ENCODE data around the gene PARP15.
A peak's percentile ranks its signal among the peaks of the same experiment; 100 is the strongest.
"Not testable (repeated sequence)": the region's sequence is repeated elsewhere in the genome, so short reads cannot be mapped to it uniquely, and the experiment has no call there.

Gene PARP15

GRCh38 chr3:122577409-122578031 lies at the start of gene PARP15:
PARP15 (plus strand) TSS chr3:122577650; CDS start chr3:122577668, 18 bp downstream.
- DNase-seq (ENCODE audit: low read depth in 2 of 2): peak in 1 of 2 donors; percentile 30

DNA sequence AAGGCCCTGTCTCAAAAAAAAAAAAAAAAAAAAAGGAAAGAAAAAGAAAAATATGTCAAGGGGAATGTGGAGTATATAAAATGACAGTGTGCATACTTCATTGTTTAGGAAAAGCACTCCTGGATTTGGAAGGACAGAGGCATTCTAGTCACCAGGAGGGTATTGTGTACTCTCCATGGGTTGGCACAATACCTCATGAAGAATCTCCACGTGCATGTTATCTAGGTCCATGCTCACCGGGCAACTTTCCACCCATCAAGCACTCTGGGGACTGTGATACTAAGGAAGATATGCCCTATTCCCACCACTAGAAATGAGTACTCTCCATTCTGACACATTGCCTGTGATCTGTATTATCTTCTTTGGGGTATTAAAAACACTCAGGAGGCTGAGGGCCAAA lies 47.3 kb upstream of the PARP15 start:
- no peak for DNase-seq (ENCODE audit: low read depth in 2 of 2)

GRCh38 chr3:122533480-122533879 lies 44.0 kb upstream of the PARP15 start:
- DNase-seq (ENCODE audit: low read depth in 2 of 2): no peak

DNA sequence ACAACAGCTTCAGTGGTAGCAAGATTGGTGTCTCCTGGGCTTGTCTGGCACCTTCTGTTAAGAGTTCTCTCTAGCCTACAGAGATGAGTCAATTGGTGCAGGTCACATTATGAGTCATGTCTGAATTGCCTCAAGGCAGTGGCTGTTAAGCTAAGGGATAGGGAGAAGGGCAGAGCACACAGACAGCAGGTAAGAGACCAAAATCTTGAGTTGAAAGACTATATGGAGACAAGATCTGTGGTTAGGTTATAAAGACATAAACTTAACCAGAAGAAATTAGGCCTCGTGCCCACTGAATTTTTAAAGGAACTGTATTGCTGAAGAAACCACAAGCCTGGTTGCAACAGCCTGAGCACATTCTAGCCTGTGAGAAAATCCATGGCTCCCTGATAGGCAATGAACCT lies 43.5 kb upstream of the PARP15 start:
- peak; percentile 25 to 45 for DNase-seq (ENCODE audit: low read depth in 2 of 2)

- DNase-seq (ENCODE audit: low read depth in 2 of 2): no peak
These were observed 41.4 kb upstream of the PARP15 start for GRCh38 chr3:122535964-122536631.

- DNase-seq (ENCODE audit: low read depth in 2 of 2): no peak
These were observed 40.8 kb upstream of the PARP15 start for GRCh38 chr3:122536632-122537001.

- no peak for DNase-seq (ENCODE audit: low read depth in 2 of 2)
These were observed 38.4 kb upstream of the PARP15 start for GRCh38 chr3:122538956-122539490.

GRCh38 chr3:122546151-122546550 lies 31.3 kb upstream of the PARP15 start:
- DNase-seq (ENCODE audit: low read depth in 2 of 2): no peak

GRCh38 chr3:122548076-122548475 lies 29.4 kb upstream of the PARP15 start:
- DNase-seq (ENCODE audit: low read depth in 2 of 2): no peak

DNA sequence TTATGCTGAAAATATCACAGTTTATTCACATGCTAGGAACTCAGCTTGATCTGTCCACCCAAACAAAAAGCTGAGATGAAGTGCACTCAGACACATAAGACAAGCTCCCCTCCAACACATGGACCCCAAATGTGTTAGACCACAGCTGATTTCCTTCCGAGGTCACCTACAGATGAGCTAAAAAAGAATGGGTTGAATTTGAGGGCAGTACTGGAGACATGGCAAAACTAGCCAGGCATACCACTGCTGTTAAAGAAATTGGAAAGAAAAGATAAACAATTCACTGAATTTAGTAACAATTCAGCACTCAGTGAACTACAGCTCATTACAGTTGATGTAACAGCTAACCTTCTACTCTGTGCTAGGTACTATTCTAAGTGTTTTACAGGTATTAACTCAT lies 28.8 kb upstream of the PARP15 start:
- no peak for DNase-seq (ENCODE audit: low read depth in 2 of 2)

- DNase-seq (ENCODE audit: low read depth in 2 of 2): no peak
These were observed 24.3 kb upstream of the PARP15 start for GRCh38 chr3:122553171-122553570.

DNA sequence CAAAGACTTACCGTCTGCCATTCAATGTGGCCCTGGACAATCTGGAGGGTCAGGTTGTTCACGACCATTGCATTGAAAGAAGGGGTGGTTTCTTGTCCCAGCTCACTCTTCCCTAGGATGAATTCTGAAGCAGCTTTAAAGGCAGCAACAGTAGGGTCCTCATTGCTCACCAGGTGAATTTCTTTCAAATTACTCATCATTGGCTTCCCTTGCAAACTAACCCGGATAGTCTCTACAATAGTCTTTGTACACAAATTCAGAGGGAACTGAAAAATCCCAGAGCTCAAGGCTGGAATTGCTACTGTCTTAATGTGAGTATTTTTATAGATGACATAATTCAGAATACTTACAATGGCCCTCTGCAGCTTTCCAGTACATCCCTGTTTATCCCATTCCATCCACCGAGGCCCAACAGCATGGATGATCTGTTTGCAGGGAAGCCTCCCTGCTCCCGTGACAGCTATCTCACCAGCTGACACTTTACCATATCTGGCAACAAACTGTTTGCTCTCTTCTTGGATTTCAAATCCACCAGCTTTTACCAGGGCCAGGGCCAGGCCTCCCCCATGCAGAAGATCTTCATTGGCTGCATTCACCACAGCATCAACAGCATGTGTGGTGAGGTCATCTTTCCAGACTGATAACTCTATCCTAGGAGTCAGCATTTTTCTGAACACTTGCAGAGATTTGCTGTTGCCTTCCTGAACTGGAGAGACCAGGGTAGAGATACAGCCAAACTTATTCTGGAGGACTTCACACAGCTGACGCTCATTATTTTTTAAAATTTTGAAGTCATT lies 22.0 kb upstream of the PARP15 start:
- DNase-seq (ENCODE audit: low read depth in 2 of 2): no peak

DNA sequence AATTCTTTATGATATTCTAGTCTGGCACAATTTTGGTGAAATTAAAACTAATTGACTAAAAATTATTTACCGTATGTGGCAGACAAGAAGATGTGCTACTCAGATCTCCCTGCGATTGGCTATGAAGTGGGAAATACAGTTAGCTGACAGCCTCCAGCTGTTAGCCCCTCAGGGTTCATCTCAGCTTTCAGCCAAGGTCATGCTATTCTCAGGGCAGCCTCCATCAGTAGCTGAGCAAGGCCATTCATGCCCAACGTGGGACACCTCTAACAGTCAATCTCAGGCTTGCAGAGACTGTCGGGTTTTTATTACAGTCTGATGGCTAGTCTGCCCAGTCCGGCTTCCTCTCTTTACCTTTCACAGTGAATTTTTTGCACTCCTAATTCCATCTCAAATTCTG lies 20.1 kb upstream of the PARP15 start:
- no peak for DNase-seq (ENCODE audit: low read depth in 2 of 2)

GRCh38 chr3:122558605-122559004 lies 18.8 kb upstream of the PARP15 start:
- no peak for DNase-seq (ENCODE audit: low read depth in 2 of 2)

- no peak for DNase-seq (ENCODE audit: low read depth in 2 of 2)
These were observed 17.5 kb upstream of the PARP15 start for GRCh38 chr3:122559906-122560305.

DNA sequence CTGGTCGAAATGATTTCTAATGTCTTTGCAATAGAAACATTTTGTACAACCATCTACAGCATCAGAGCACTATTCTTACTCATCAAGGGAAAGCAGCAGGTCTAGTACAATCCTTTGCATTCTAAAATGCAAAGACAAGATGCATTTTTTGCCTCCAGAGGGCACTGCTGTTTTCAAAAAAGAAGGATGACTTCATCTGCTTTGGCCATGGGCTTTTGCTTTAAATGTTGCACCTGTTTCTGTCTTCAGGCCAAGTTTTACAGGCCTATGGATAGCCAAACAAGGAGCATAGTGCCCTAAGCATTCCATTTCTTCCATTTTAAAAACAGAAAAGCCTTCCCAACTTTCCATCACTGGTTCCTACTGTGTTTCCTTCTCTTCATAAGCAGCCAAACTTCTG lies 16.8 kb upstream of the PARP15 start:
- DNase-seq (ENCODE audit: low read depth in 2 of 2): no peak

GRCh38 chr3:122562923-122563716 lies 14.3 kb upstream of the PARP15 start:
- no peak for DNase-seq (ENCODE audit: low read depth in 2 of 2)

GRCh38 chr3:122563717-122564025 lies 13.8 kb upstream of the PARP15 start:
- no peak for DNase-seq (ENCODE audit: low read depth in 2 of 2)

- DNase-seq (ENCODE audit: low read depth in 2 of 2): peak; percentile 57 to 72
These were observed 13.1 kb upstream of the PARP15 start, which contains the start of the genes DTX3L and PARP9 for GRCh38 chr3:122564155-122564912. DTX3L (plus strand) TSS chr3:122564338; CDS start chr3:122564427, 89 bp downstream. PARP9 (minus strand) TSS chr3:122564300; CDS start chr3:122559620, 4,680 bp downstream.

DNA sequence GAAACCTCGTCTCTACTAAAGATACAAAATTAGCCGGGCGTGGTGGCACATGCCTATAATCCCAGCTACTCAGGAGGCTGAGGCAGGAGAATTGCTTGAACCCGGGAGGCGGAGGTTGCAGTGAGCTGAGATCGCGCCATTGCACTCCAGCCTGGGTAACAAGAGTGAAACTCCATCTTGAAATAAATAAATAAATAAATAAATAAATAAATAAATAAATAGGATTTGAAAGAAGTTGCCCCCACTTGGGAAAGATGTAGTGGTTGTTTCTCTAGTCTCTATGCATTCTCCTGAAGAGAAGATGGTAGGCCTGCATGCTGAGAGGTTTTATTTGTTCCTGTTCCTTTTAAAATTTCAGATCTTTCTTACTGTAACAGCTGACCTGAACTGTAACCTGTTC lies 9.3 kb upstream of the PARP15 start:
- DNase-seq (ENCODE audit: low read depth in 2 of 2): not testable (repeated sequence)

DNA sequence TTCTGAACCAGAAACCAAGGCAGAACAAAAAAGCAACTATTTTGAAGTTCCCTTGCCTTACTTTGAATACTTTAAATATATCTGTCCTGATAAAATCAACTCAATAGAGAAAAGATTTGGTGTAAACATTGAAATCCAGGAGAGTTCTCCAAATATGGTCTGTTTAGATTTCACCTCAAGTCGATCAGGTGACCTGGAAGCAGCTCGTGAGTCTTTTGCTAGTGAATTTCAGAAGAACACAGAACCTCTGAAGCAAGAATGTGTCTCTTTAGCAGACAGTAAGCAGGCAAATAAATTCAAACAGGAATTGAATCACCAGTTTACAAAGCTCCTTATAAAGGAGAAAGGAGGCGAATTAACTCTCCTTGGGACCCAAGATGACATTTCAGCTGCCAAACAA lies 8.7 kb upstream of the PARP15 start:
- no peak for DNase-seq (ENCODE audit: low read depth in 2 of 2)

All from stimulated activated CD8-positive, alpha-beta memory T cell treated with anti-CD3 and anti-CD28 coated beads, Interleukin-15, amount 100 ng/mL, for 48 hours (primary cell).